GM10847 (cell line): ENCODE measurements around the gene LTBP2.

ENCODE experiments used
- POLR2A ChIP-seq: IDR thresholded peaks from 2 replicates; pipeline ENCODE4 v1.6.1; 2011; ENCODE audit not compliant: insufficient read length; ENCODE audit errors: extremely low read depth

The LTBP2 gene

DNA sequence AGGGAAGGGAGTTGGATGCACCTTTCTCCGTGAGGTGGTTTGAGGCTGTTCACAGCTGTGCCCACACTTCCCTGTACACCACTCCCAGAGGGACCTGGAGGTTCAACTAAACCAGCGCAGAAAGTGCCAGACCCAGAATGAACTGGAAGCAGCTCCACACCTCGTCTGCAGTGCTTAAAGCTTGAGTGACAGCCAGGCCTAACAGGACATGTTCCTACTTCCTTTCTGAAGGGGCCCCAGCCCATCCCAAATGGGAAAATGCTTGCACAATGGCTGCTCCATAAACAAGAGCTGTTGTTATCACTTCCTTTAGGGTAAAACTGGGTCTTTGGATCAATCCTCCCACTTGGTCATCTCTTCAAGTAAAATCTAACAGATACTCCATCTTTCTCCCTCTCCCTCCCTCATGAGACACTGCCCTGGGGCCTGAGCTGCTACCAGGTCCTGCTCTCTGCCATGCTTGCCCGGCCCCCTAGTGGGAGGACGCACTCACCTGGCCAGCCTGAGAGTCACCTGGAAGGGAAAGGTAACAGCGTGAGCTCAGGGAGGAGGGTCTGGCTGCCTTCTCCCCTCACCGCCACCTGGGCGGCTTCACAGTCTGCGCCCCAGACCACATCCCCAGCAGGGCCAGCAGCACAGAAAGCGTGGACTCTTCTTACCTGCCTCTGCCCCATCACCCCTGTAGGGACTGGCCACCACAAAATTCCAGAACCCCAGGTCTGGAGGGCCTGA, 85.0 kb downstream of the LTBP2 start:
- no peak for TF ChIP-seq POLR2A

DNA sequence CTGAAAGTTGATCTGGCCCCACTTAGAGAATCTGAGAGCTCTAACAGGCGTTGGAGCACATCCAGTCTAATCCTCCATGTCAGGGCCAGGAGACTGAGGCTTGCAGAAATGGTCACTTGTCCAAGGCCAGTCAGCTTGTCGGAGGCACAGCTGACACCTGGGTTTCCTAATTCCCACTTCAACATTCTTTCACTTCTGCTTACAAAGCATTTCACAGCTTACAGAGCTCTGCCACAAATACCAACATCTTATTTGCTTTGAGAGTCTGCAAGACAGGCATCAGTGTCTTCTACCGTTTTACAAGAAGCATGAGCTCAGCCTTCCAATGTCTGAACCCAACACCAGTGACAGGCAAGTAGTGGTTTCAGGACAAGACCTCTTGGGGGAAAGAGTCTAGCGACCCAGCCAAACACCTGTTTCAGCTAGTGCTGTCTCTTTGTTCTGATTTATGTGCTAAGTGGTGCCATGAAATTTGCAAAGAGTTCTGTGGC, 86.6 kb downstream of the LTBP2 start:
- no peak for TF ChIP-seq POLR2A

DNA sequence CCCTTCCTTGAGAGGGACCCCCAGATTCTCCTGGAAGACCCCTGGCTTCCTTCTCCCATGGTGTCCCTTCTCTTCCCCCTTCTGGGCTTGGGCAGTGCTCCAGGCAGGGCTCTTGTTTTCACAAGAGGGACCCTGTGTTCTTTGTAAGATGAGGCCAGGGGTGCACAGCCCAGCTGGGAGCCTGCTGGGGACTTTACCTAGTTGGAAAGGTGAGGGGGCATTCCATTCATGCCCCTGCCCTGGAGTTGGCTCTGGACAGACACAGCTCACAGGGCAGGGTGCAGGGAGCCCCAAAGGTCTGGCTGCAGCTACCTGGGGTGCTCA, 87.3 kb downstream of the LTBP2 start:
- no peak for TF ChIP-seq POLR2A

DNA sequence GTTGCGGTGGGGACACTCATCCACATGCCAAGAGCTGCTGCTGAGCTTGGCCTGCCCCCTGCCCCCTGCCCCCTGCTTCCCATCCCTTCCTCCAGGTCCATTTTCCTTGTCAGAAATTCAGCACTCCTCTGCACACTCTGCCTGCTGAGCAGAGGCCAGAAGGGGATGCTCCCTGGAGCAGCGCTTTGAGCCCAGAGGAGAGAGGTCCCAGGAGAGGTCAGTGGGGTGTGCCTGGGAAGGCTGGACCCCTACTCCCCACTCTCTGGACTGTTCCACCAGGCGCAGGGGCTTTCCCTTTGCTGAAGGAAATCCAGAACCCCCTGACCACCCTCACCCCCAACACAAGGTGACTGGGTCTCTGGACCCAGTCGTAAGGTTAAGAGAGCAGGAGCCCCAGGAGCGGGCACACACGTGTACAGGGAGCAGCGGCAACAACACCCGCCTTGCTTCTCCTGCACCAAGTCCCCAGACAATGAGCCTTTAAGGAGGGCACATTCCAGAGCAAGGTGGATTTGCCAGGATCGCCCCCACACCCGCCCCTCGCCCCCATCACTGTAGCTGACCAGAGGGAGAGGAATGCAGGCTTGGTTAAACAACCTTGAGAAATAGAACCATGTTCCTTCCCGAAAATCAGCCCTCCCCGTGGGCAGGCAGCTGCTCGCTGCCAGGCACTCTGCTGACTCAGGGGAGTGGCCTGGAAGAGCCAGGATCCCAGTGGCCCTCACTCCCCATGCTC, 87.8 kb downstream of the LTBP2 start:
- no peak for TF ChIP-seq POLR2A

DNA sequence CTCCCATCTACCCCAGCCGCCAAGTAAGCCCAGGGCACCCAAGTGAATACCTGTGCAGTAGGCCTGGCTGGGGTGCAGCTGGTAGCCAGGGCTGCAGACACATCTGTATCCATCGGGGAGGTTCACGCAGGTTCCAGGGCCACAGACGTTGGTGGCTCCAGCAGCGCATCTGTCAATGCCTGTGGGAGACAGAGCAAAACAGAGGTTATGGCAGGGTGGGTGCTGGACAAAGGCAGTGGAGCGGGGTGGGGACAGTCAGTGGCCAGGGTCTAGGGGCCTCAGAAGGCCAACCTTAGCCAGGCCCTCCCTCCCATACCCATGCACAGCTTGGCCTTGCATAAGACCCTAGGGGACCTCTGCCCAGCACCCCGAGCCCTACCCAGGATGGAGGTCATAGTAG, 89.3 kb downstream of the LTBP2 start:
- no peak for TF ChIP-seq POLR2A

DNA sequence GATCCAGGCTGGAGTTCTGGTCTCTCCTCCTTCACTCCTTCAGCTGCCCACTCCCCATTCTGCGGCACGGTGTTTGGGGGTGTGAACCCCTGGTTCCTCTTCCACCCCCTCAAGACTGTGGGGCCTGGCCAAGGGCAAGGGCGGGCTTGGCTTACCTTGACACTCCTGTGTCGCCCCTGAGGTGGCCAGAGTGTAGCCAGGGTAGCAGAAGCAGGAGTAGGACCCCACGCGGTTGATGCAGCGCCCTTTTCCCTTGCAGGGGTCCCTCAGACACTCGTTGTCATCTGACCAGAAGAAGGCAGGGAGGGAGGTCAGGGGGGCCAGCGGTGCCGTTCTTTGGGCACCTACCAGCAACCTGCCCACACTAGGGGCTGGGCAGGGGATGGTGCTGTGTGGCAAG, 90.3 kb downstream of the LTBP2 start:
- no peak for TF ChIP-seq POLR2A

DNA sequence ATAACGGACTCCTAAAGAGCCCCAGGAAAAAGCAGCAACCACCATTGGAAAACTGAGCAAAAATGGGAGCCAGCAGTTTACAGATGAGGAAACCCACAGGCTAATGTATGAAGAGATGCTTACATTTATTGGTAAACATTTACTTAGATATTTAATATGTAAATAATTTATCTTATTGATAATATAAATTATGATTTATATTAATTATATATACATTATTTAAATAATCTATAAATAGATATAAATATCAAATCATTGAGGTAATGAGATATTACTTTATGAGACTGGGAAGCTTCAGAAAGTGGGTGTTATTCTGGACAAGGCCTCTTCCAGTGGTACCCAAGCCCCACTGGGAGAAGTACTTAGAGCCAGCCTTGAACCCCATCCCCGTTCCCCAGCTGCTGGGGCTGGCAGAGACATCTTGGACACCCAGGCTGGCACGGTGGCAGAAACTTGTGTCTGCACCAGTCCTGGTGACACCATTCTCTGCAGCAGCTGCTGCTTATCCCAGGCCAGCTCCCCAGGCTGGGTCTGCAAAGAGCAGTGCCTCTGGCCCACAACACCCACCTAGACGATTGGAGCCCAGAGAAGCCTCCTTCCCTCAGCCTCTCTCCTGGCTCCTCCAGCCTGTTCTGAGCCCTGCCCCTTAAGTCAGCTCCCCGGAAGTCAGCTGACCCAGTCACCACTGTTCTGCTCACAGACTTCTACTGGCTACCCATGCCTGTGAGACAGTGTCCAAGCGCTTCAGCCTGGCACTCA, 92.5 kb downstream of the LTBP2 start:
- TF ChIP-seq POLR2A = no peak

DNA sequence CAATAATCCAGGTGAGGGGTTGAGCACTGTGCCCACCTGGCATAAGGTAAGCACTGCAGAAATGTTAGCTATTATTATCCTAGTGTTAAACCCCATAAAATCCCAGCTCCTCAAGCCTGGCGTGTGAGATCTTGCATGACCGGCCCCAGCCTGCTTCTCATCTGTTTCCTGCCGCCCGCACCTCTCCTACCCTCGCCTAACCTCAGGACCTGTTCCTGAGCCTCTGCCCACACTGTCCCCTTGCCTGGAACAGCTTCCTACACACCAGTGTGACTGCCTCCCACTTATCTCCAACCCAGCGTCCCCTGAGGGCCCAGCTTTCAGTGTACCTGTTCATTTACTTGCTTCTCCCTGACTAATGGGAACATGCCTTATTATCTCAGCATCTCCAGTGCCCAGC, 93.8 kb downstream of the LTBP2 start:
- no peak for TF ChIP-seq POLR2A

DNA sequence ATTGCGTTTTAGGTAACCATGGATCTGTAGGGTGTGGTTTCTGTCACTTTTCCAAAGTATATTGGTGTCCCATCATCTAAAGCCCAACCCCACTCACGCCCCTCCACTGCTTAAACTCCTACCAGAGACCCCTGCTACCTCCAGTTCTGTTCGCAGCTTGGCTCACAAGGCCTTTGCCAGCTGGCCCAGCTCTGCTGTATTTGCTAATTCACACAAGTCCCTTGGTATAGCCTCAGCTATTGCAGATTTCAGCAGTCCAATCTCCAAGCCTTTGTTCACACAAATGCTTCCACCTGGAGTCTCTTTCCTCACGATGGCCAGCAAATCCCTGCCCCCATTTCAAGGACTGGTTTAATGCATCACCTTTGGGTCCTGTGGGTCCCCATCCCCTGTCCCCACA, 94.3 kb downstream of the LTBP2 start:
- TF ChIP-seq POLR2A = no peak

DNA sequence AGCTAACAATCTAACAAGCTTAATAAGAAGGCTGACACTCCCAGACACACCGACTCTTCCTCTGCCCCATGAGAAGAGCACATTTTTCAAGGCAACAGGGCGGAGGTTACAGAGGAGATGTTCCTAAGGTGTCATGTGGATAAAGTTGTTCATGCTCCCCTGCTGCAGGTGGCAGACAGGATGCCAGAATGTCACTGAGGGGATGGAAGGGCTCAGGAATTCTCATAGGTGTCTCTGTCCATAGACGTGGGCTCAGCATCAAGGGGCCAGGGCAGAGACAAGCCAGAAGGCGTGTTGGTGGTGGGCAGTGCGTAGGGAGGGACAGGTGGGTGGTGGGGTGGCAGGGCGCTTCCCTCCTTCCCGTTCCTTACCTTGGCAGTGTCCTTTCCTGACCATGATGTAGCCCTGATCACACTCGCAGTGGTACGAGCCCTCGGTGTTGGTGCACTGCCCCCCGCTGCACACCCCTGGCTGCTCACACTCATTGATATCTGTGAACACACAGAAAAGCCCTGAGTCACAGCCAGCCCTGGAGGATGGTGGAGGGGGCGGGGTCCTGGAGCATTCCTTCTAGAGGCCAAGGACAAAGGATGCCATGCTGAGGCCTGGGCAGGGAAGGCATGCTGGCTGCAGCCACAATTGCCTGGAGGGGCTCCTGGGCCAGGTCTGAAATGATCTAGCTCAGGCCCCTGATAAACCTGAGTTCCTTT, 95.4 kb downstream of the LTBP2 start:
- no peak for TF ChIP-seq POLR2A

DNA sequence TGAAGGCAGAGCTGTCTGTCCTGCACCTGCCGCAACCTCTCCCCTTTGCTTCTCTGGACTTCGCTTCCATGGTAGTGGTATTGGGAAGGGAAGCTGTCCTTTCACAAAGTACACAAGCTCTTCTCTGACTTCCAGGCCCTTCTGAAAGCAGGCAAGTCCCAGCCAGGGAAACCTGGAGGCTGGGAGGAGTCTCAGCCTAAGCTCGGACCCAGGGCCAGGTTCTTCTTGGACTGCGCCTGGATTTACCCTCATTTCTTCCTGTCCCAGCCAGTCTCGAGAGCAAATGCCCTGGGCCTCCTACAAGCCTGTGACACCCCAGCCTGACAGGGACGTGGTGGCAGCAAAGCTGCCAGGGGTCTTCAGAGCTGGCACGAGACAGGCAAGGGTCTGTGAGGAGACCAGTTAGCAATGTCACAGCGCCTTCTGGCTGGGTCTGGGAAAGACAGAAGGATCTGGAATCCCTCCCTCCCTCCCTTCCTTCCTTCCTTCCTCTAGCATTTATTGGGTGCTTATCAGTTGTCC, 96.1 kb downstream of the LTBP2 start:
- TF ChIP-seq POLR2A = no peak

DNA sequence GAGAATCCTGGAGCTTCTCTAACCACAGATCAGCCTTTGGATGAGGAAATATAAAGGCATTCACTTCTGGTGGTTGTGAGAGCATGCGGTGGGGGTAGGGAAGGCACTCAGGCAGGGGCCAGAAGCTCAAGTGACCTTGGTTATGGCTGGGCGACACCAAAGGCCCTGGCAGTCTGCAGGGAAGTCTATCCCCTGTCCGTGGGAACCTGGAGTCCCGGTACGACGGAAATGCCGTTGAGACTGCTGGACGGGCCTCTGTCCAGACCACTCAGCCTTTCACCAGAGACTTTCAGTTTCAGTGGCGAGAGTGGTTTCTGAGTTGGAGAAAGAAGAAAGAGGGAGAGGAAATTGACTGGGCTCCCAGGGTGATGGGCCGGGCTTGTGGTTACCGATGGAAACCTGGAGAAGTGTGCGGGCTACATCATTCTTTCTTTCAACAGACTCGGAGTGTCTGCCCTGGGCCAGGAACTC, 97.5 kb downstream of the LTBP2 start:
- TF ChIP-seq POLR2A = no peak

DNA sequence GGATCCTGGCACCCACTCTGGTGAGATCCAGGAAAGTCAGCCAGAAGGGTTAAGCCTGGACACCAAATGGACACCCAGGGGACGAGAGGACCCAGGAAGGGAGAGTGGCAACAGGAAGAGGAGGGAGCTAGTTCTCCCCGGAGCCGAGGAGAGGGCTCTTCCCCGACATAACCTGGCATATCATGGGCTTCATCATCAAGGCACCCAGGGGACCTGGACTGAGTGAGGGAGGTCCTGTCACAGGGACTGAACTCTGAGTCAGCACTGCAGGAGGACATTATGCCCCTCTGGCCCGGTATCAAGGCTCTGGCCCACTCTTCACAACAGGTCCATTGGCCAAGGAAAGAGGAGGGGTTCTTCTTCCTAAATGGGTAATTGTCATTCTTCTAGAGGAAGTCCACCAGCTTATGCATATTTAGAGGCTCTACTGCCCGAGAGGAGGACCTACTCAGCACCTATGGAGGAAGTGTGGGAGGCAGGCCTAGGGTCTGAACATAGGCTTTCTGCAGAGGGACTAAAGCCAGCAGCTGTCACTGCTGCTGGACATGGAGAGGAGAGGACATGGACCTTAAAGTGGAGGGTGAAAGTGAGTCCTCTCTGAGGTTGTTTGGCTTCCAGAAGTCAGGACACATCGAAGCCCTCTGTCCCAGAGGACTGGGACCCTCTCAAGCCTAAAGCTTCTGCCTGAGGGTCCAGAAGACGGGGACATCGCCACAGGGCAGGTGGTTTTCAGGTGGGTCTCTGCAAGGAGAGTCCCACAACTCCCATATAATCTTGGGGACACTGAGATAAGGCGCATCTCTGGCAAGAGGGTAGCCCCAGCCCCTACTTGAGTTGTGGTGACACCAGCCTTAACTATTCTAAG, 99.8 kb downstream of the LTBP2 start:
- TF ChIP-seq POLR2A = no peak

DNA sequence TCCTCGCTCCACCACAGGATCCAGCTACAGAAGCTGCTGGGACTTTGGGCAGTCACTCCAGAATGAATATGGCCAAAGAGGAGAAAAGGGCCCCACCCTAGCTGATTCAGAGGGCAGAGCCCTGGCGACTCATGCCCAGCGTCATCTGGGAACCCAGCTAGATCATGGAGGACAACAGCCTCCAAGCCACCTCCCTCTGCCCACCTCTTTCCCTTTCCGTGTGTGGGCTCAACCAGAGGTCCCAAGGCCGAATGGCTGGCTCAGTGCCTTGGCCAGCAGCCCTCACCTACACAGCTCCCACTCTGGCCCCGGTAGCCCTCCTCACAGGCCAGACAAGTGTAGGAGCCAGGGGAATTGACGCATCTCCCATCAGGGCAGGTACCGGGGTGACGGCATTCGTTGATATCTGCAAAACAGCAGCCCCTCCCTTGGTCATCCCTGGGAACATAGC, 101.1 kb downstream of the LTBP2 start:
- no peak for TF ChIP-seq POLR2A
